Vagina (tissue), 2 donors: ENCODE results near the gene RBPJ. TPM values are rescaled to one million over a fixed set of nuclear protein-coding genes. Genes with fewer than 3 reads are reported as not detected.

Source experiments
- DNase-seq, 2 donors: peaks; one replicate each; pipeline ENCODE4 v3.0.0-alpha.2; 2017; ENCODE audit errors: extremely low spot score in 2 of 2
- H3K27ac ChIP-seq: fragments of 200-600 bp; sonication (generic); one replicate; pipeline ENCODE4 v1.5.1; 2019
- H3K27me3 ChIP-seq: fragments of 200-600 bp; sonication (generic); one replicate; pipeline ENCODE4 v1.5.1; 2019
- H3K36me3 ChIP-seq, 2 donors: fragments of 200-600 bp; sonication (generic); one replicate each; pipeline ENCODE4 v1.5.1; 2017 to 2019
- H3K4me1 ChIP-seq: fragments of 200-600 bp; sonication (generic); one replicate; pipeline ENCODE4 v1.5.1; 2019
- H3K4me3 ChIP-seq, 2 donors: fragments of 200-600 bp; sonication (generic); 1 replicate in 1 of 2; 2 replicates in 1 of 2; pipeline ENCODE4 v1.5.1; 2016 to 2019
- H3K9me3 ChIP-seq: fragments of 200-600 bp; sonication (generic); one replicate; pipeline ENCODE4 v1.5.1; 2019
- POLR2A ChIP-seq, 2 donors: fragments of 450-650 bp; IDR thresholded peaks; one replicate each; pipeline ENCODE4 v1.6.1; 2017; ENCODE audit warnings: antibody characterized with exemption in 2 of 2, mild to moderate bottlenecking in 2 of 2, moderate library complexity in 2 of 2
- POLR2AphosphoS5 ChIP-seq, 2 donors: sonication (generic); formaldehyde crosslinking; IDR thresholded peaks; one replicate each; pipeline ENCODE4 v1.9.0; 2017; ENCODE audit warnings: antibody characterized with exemption in 2 of 2, mild to moderate bottlenecking in 2 of 2, low read depth in 1 of 2; ENCODE audit not compliant: insufficient read depth in 1 of 2
- intact Hi-C: fragments of 100-400 bp; cut with DNase I; formaldehyde crosslinking; loops from one replicate; pipeline ENCODE4 v1.15.1; 2023
- total RNA-seq: library from RNA; depleted of rRNA; stranded (reverse); fragments of >200 nt; gene quantifications from one replicate; pipeline ENCODE4 v1.2.3, GENCODE V29; 2016
- TF ChIP-seq, protein P1 (sequence below), 3 experiments: fragments of 450-650 bp in 2 of 3; fragments of 200-600 bp in 1 of 3; sonication (generic) in 1 of 3; IDR thresholded peaks; one replicate each; pipeline ENCODE4 v1.5.1; 2017 to 2019; ENCODE audit warnings: antibody characterized with exemption in 3 of 3, mild to moderate bottlenecking in 2 of 3, moderate library complexity in 2 of 3

Gene RBPJ
- 50.8 TPM for total RNA-seq

GRCh38 chr4:26320538-26321372 is at the start of gene RBPJ:
Gene RBPJ (plus strand): TSS chr4:26321014. CDS start chr4:26321029, 15 bp downstream.
- Histone ChIP-seq H3K9me3 (no peaks in the 10 kb centered on the region), H3K36me3 (no peaks in the 10 kb centered on the region), H3K27ac (peak within 1 kb of the TSS; percentile 98), H3K4me3 (peak within 1 kb of the TSS; percentile 83 to 88), H3K27me3 (no peaks in the 10 kb centered on the region), H3K4me1 (peaks cover 49% of the 10 kb centered on the region)
- intact Hi-C loops = loop anchor here (1.0 to 10.0 kb wide), 3 partner anchors 84 to 287 kb away; no protein-coding TSS in a partner anchor
- TF ChIP-seq POLR2AphosphoS5 (IDR thresholded peaks at IDR 0.05; ENCODE audit: insufficient read depth in 1 of 2, low read depth in 1 of 2) = peak; percentile 82 to 89
- peak in 1 of 2 donors; percentile 56 for TF ChIP-seq POLR2A (IDR thresholded peaks at IDR 0.05)
- TF ChIP-seq, protein P1, sequence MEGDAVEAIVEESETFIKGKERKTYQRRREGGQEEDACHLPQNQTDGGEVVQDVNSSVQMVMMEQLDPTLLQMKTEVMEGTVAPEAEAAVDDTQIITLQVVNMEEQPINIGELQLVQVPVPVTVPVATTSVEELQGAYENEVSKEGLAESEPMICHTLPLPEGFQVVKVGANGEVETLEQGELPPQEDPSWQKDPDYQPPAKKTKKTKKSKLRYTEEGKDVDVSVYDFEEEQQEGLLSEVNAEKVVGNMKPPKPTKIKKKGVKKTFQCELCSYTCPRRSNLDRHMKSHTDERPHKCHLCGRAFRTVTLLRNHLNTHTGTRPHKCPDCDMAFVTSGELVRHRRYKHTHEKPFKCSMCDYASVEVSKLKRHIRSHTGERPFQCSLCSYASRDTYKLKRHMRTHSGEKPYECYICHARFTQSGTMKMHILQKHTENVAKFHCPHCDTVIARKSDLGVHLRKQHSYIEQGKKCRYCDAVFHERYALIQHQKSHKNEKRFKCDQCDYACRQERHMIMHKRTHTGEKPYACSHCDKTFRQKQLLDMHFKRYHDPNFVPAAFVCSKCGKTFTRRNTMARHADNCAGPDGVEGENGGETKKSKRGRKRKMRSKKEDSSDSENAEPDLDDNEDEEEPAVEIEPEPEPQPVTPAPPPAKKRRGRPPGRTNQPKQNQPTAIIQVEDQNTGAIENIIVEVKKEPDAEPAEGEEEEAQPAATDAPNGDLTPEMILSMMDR (IDR thresholded peaks at IDR 0.05) = peak in 1 of 3 experiments; percentile 48
- peak in 1 of 2 donors; percentile 95 for DNase-seq

- Histone ChIP-seq H3K9me3 (no peaks in the 10 kb centered on the region), H3K4me1 (peaks cover 11% of the 10 kb centered on the region), H3K27me3 (no peaks in the 10 kb centered on the region), H3K4me3 (no peak overlapping the region), H3K36me3 (no peaks in the 10 kb centered on the region), H3K27ac (no peak overlapping the region)
- no peak for TF ChIP-seq POLR2AphosphoS5 (IDR thresholded peaks at IDR 0.05; ENCODE audit: insufficient read depth in 1 of 2, low read depth in 1 of 2)
- no peak for TF ChIP-seq POLR2A (IDR thresholded peaks at IDR 0.05)
- TF ChIP-seq, protein P1 (IDR thresholded peaks at IDR 0.05) = no peak
- intact Hi-C loops = no loop called here
- no peak for DNase-seq
These were observed 49.1 kb upstream of the RBPJ start for GRCh38 chr4:26271703-26272102.

GRCh38 chr4:26272654-26273615 is 47.9 kb upstream of the RBPJ start:
- Histone ChIP-seq H3K9me3 (no peaks in the 10 kb centered on the region), H3K4me1 (peaks cover 11% of the 10 kb centered on the region), H3K36me3 (no peaks in the 10 kb centered on the region), H3K27ac (no peak overlapping the region), H3K27me3 (no peaks in the 10 kb centered on the region), H3K4me3 (no peak overlapping the region)
- TF ChIP-seq POLR2A (IDR thresholded peaks at IDR 0.05) (no peak), POLR2AphosphoS5 (IDR thresholded peaks at IDR 0.05; ENCODE audit: insufficient read depth in 1 of 2, low read depth in 1 of 2) (no peak)
- TF ChIP-seq, protein P1 (IDR thresholded peaks at IDR 0.05) = no peak
- intact Hi-C loops = no loop called here
- no peak for DNase-seq

GRCh38 chr4:26273616-26273980 is 47.2 kb upstream of the RBPJ start:
- H3K36me3 ChIP-seq = no peaks in the 10 kb centered on the region
- H3K27ac ChIP-seq = no peak overlapping the region
- intact Hi-C loops = no loop called here
- no peak for TF ChIP-seq POLR2A (IDR thresholded peaks at IDR 0.05)
- no peak for TF ChIP-seq POLR2AphosphoS5 (IDR thresholded peaks at IDR 0.05; ENCODE audit: insufficient read depth in 1 of 2, low read depth in 1 of 2)
- TF ChIP-seq, protein P1 (IDR thresholded peaks at IDR 0.05) = no peak
- no peak for DNase-seq
- H3K27me3 ChIP-seq = no peaks in the 10 kb centered on the region
- H3K9me3 ChIP-seq = no peaks in the 10 kb centered on the region
- peaks cover 11% of the 10 kb centered on the region for H3K4me1 ChIP-seq
- no peak overlapping the region for H3K4me3 ChIP-seq
